ENCODE data around the gene MED27.

GRCh38 chr9:132030626-132031325 is 48.9 kb downstream of the MED27 start:
- TF ChIP-seq CTCF (IDR thresholded peaks at IDR 0.05) (no peak), POLR2A (IDR thresholded peaks at IDR 0.05) (no peak), POLR2AphosphoS5 (IDR thresholded peaks at IDR 0.05) (no peak)
